HG02870 (cell line): ENCODE data around the gene FBXO9.

Experiments used
- ATAC-seq: cut with Tn5 transposase; IDR thresholded peaks from one replicate; pipeline ENCODE4 v1.9.1; 2021; ENCODE audit warnings: mild to moderate bottlenecking, moderate library complexity; ENCODE audit not compliant: unreplicated experiment

The FBXO9 gene

GRCh38 chr6:53065266-53066076 is at the start of gene FBXO9:
TSS of gene FBXO9 (plus strand) at chr6:53065404. CDS start at chr6:53065790, 386 bp downstream.
- peak; percentile 31 for ATAC-seq

- no peak for ATAC-seq
Measured at GRCh38 chr6:53015486-53015885, 49.7 kb upstream of the FBXO9 start.

- no peak for ATAC-seq
Measured at GRCh38 chr6:53018446-53018845, 46.8 kb upstream of the FBXO9 start.

GRCh38 chr6:53020005-53020744 is 45.0 kb upstream of the FBXO9 start:
- no peak for ATAC-seq

- no peak for ATAC-seq
Measured at GRCh38 chr6:53023323-53023722, 41.9 kb upstream of the FBXO9 start.

GRCh38 chr6:53026526-53026925 is 38.7 kb upstream of the FBXO9 start:
- no peak for ATAC-seq

GRCh38 chr6:53027131-53027718 is 38.0 kb upstream of the FBXO9 start:
- ATAC-seq, result no peak

GRCh38 chr6:53028467-53028866 is 36.7 kb upstream of the FBXO9 start:
- ATAC-seq, result no peak

GRCh38 chr6:53029257-53029656 is 35.9 kb upstream of the FBXO9 start:
- peak; percentile 60 for ATAC-seq

GRCh38 chr6:53029761-53030160 is 35.4 kb upstream of the FBXO9 start:
- ATAC-seq, result no peak

- ATAC-seq, result no peak
Measured at GRCh38 chr6:53031281-53031680, 33.9 kb upstream of the FBXO9 start.

- no peak for ATAC-seq
Measured at GRCh38 chr6:53032849-53033248, 32.4 kb upstream of the FBXO9 start.

GRCh38 chr6:53033764-53034163 is 31.4 kb upstream of the FBXO9 start:
- ATAC-seq, result no peak

GRCh38 chr6:53035549-53036213 is 29.5 kb upstream of the FBXO9 start:
- no peak for ATAC-seq

- no peak for ATAC-seq
Measured at GRCh38 chr6:53038141-53038540, 27.1 kb upstream of the FBXO9 start.

GRCh38 chr6:53038596-53038995 is 26.6 kb upstream of the FBXO9 start:
- no peak for ATAC-seq

GRCh38 chr6:53041356-53041755 is 23.8 kb upstream of the FBXO9 start:
- no peak for ATAC-seq

- no peak for ATAC-seq
Measured at GRCh38 chr6:53042112-53042511, 23.1 kb upstream of the FBXO9 start.

- ATAC-seq, result no peak
Measured at GRCh38 chr6:53043581-53043980, 21.6 kb upstream of the FBXO9 start.

- no peak for ATAC-seq
Measured at GRCh38 chr6:53044071-53044470, 21.1 kb upstream of the FBXO9 start.

- no peak for ATAC-seq
Measured at GRCh38 chr6:53044572-53044971, 20.6 kb upstream of the FBXO9 start.
